ENCODE measurements around the gene PPP2R2C. TPM values are rescaled to one million over a fixed set of nuclear protein-coding genes. Genes with fewer than 3 reads are reported as not detected.

PPP2R2C gene
- total and polyA plus RNA-seq, 10 of the 15 experiments (the other 5 are each of a cell fraction or from before 2014, with no cell fraction given): 0.13 to 0.15 TPM; not detected in 8

DNA sequence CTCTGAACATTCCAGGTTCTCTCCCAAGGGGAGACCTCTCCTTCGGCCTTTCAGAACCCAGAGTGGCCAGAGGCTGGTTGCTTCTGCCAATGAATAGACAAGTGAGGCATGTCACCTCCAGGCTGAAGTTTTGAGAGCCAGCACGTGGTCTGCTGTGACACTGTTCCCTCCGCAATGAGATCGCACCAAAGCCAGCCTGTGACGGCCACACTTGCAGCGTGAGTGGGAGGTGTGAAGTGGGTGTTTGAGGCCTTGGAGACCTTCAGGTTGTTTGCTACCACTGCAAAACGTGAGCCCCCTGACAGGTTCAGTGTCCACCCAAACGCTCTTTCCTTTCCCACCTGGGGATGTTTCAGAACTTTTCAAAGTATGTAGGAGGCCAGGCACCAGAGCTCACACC lies 121.8 kb downstream of the PPP2R2C start:
- FAIRE-seq (no peak), ATAC-seq (no peak), DNase-seq (ENCODE audit: low read depth, low spot score) (no peak)
- H3K9ac ChIP-seq (ENCODE audit: control insufficient read depth, insufficient read depth, low read length): no peak overlapping the region
- ChIA-PET RAD21 (ENCODE audit: unreplicated experiment) (no interaction called here), SMC1A (ENCODE audit: uncharacterized antibody, unreplicated experiment) (no interaction called here), POLR2A (no interaction called here), CTCF (no interaction called here)
- no peaks in the 10 kb centered on the region for H3K4me1 ChIP-seq (ENCODE audit: control insufficient read depth, insufficient read depth, low read length)
- BruUV-seq (replicated peaks): no TSS peak
- WGBS (ENCODE audit: insufficient coverage, insufficient replicate concordance, low lambda C conversion rate, missing lambda C conversion rate): 44% methylated on average over 8 of the region's 8 CpGs
- no peak overlapping the region for H3K4me3 ChIP-seq
- no peak overlapping the region for H3K27ac ChIP-seq (ENCODE audit: control insufficient read depth, insufficient read depth)
- no peaks in the 10 kb centered on the region for H3K36me3 ChIP-seq (ENCODE audit: control insufficient read depth in 2 of 2, insufficient read depth in 2 of 2, low read length in 1 of 2)
- H2AFZ ChIP-seq (ENCODE audit: control insufficient read depth, low read depth, low read length): no peak overlapping the region
- TF ChIP-seq ZNF24 (IDR thresholded peaks at IDR 0.05) (no peak), CREB1 (IDR thresholded peaks at IDR 0.05; ENCODE audit: low read depth) (no peak), SMC3 (IDR thresholded peaks at IDR 0.05; ENCODE audit: borderline replicate concordance, low read length) (no peak), SRF (IDR thresholded peaks at IDR 0.05; ENCODE audit: low read depth in 2 of 2, low read length in 2 of 2) (no peak), STAT3 (IDR thresholded peaks at IDR 0.05; ENCODE audit: low read depth, low read length) (no peak), GABPA (IDR thresholded peaks at IDR 0.05; ENCODE audit: low read depth) (no peak), NFIC (IDR thresholded peaks at IDR 0.05; ENCODE audit: low read depth, low read length) (no peak), GATAD2B (conservative IDR thresholded peaks at IDR 0.05; ENCODE audit: low read depth) (no peak), ETV6 (conservative IDR thresholded peaks at IDR 0.05 in 1 of 2, IDR thresholded peaks at IDR 0.05 in 1 of 2; ENCODE audit: borderline replicate concordance in 1 of 2, low read depth in 1 of 2) (no peak)
- TF ChIP-seq, protein P1, sequence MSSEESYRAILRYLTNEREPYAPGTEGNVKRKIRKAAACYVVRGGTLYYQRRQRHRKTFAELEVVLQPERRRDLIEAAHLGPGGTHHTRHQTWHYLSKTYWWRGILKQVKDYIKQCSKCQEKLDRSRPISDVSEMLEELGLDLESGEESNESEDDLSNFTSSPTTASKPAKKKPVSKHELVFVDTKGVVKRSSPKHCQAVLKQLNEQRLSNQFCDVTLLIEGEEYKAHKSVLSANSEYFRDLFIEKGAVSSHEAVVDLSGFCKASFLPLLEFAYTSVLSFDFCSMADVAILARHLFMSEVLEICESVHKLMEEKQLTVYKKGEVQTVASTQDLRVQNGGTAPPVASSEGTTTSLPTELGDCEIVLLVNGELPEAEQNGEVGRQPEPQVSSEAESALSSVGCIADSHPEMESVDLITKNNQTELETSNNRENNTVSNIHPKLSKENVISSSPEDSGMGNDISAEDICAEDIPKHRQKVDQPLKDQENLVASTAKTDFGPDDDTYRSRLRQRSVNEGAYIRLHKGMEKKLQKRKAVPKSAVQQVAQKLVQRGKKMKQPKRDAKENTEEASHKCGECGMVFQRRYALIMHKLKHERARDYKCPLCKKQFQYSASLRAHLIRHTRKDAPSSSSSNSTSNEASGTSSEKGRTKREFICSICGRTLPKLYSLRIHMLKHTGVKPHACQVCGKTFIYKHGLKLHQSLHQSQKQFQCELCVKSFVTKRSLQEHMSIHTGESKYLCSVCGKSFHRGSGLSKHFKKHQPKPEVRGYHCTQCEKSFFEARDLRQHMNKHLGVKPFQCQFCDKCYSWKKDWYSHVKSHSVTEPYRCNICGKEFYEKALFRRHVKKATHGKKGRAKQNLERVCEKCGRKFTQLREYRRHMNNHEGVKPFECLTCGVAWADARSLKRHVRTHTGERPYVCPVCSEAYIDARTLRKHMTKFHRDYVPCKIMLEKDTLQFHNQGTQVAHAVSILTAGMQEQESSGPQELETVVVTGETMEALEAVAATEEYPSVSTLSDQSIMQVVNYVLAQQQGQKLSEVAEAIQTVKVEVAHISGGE (CRISPR knock-in tag; IDR thresholded peaks at IDR 0.05): no peak
- no peaks in the 10 kb centered on the region for H3K9me3 ChIP-seq (replicated peaks; ENCODE audit: control insufficient read depth, insufficient read depth, low read length)
- H3K27me3 ChIP-seq (replicated peaks in 1 of 2; ENCODE audit: control insufficient read depth in 2 of 2, insufficient read depth in 2 of 2, low read length in 1 of 2): peaks cover 0 to 3% of the 10 kb centered on the region in 2 experiments; a peak in 2 of 4 replicates
- H3K4me2 ChIP-seq (ENCODE audit: control insufficient read depth, insufficient read depth): no peak overlapping the region
- no peaks in the 10 kb centered on the region for H3K79me2 ChIP-seq (ENCODE audit: control insufficient read depth, insufficient read depth, low read length)
- intact Hi-C loops (cut with micrococcal nuclease; ENCODE audit: unreplicated experiment): no loop called here
- in situ Hi-C loops (cut with MboI): no loop called here
- 0 out of 2 replicates have a peak, but pooled peaks cover 3% of the 10 kb centered on the region for H4K20me1 ChIP-seq (ENCODE audit: control insufficient read depth, insufficient read depth)

Data from GM12878 (cell line).